Trophoblast cell (in vitro differentiated cells and primary cell): ENCODE data around the gene RBFOX2.

ENCODE experiments used
- DNase-seq, 2 donors: peaks; one replicate each; pipeline ENCODE4 v3.0.0-alpha.2; 2016
- H2AFZ ChIP-seq: 2 replicates; pipeline ENCODE4 v1.6.1; 2013; ENCODE audit warnings: low read length, moderate library complexity, mild to moderate bottlenecking; ENCODE audit not compliant: insufficient read depth, poor library complexity
- H2AK5ac ChIP-seq: 2 replicates; pipeline ENCODE4 v1.6.1; 2013; ENCODE audit warnings: mild to moderate bottlenecking, low read length
- H2BK120ac ChIP-seq: 2 replicates; pipeline ENCODE4 v1.6.1; 2013; ENCODE audit warnings: low read length, mild to moderate bottlenecking, moderate library complexity; ENCODE audit not compliant: insufficient read depth, poor library complexity
- H2BK12ac ChIP-seq: 2 replicates; pipeline ENCODE4 v1.6.1; 2013; ENCODE audit warnings: mild to moderate bottlenecking, low read length, moderate library complexity
- H2BK5ac ChIP-seq: 2 replicates; pipeline ENCODE4 v1.6.1; 2013; ENCODE audit warnings: low read length, low read depth, moderate library complexity, mild to moderate bottlenecking; ENCODE audit not compliant: poor library complexity
- H3K14ac ChIP-seq: 2 replicates; pipeline ENCODE4 v1.6.1; 2013; ENCODE audit warnings: mild to moderate bottlenecking, low read length
- H3K18ac ChIP-seq: 2 replicates; pipeline ENCODE4 v1.6.1; 2013; ENCODE audit warnings: mild to moderate bottlenecking, low read length
- H3K23ac ChIP-seq: 2 replicates; pipeline ENCODE4 v1.6.1; 2013; ENCODE audit warnings: low read length
- H3K27ac ChIP-seq: 2 replicates; pipeline ENCODE4 v1.5.1; 2013; ENCODE audit warnings: low read depth, mild to moderate bottlenecking, inconsistent platforms, low read length, moderate library complexity
- H3K27me3 ChIP-seq: 2 replicates; pipeline ENCODE4 v1.6.1; 2013; ENCODE audit warnings: inconsistent platforms, mild to moderate bottlenecking, low read length, moderate library complexity; ENCODE audit not compliant: insufficient read depth
- H3K36me3 ChIP-seq, 2 experiments: 1 replicate in 1 of 2; 2 replicates in 1 of 2; pipeline ENCODE4 v1.6.1; 2013; ENCODE audit warnings: low read length in 2 of 2, mild to moderate bottlenecking in 2 of 2, moderate library complexity in 1 of 2; ENCODE audit not compliant: insufficient read depth in 2 of 2, control insufficient read depth in 1 of 2
- H3K4ac ChIP-seq: 2 replicates; pipeline ENCODE4 v1.6.1; 2013; ENCODE audit warnings: low read depth, mild to moderate bottlenecking, low read length, moderate library complexity
- H3K4me1 ChIP-seq, 2 experiments: 1 replicate in 1 of 2; 2 replicates in 1 of 2; pipeline ENCODE4 v1.6.1; 2013; ENCODE audit warnings: low read length in 2 of 2, mild to moderate bottlenecking in 2 of 2, moderate library complexity in 1 of 2; ENCODE audit not compliant: insufficient read depth in 2 of 2, control insufficient read depth in 1 of 2
- H3K4me2 ChIP-seq: 2 replicates; pipeline ENCODE4 v1.6.1; 2013; ENCODE audit warnings: inconsistent platforms, mild to moderate bottlenecking, low read length, moderate library complexity
- H3K4me3 ChIP-seq: 2 replicates; pipeline ENCODE4 v1.5.1; 2013; ENCODE audit warnings: mild to moderate bottlenecking, low read depth, low read length, inconsistent platforms
- H3K79me1 ChIP-seq: one replicate; pipeline ENCODE4 v1.6.1; 2013; ENCODE audit warnings: low read length
- H3K79me2 ChIP-seq: 2 replicates; pipeline ENCODE4 v1.6.1; 2013; ENCODE audit warnings: low read length, mild to moderate bottlenecking; ENCODE audit not compliant: control insufficient read depth, insufficient read depth, poor library complexity
- H3K9ac ChIP-seq: 2 replicates; pipeline ENCODE4 v1.6.1; 2013; ENCODE audit warnings: mild to moderate bottlenecking, low read length
- H3K9me3 ChIP-seq: 2 replicates; pipeline ENCODE4 v1.6.1; 2013; ENCODE audit warnings: low read depth, mild to moderate bottlenecking, control low read depth, inconsistent platforms, low read length; ENCODE audit not compliant: insufficient read depth
- H4K12ac ChIP-seq: 2 replicates; pipeline ENCODE4 v1.6.1; 2013; ENCODE audit warnings: low read depth, mild to moderate bottlenecking, low read length, moderate library complexity
- H4K8ac ChIP-seq: 2 replicates; pipeline ENCODE4 v1.6.1; 2013; ENCODE audit warnings: low read depth, mild to moderate bottlenecking, low read length, moderate library complexity
- H4K91ac ChIP-seq: one replicate; pipeline ENCODE4 v1.6.1; 2013; ENCODE audit warnings: low read depth, mild to moderate bottlenecking, low read length, moderate library complexity
- WGBS: extraction: QIAGEN DNeasy Blood & Tissue Kit; methylation state at CpG from one replicate; pipeline ENCODE4 v1.1.7; 2013; ENCODE audit warnings: missing lambda C conversion rate; ENCODE audit not compliant: insufficient read length, insufficient coverage; ENCODE audit errors: extremely low coverage; 5-methylcytosine and 5-hydroxymethylcytosine counted together

RBFOX2 gene

DNA sequence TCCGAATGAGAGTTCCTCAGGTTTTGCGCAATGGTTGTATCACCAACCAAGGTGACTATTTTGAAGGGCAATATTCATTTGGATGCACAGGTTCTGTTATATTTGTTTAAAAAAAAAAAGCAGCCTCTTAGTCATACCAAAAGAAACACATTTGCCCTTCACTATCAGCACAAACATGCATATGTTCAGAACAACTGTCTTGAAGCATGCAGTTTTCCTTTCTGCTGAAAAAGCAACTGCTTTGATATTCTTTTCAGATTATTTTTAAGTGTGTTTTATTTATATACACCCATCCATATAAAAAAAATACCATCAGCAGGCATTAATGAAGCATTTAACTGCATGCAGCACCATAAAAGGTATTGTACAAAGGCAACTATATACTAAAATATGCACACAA, 67.8 kb downstream of the RBFOX2 start:
- H4K91ac ChIP-seq, result no peak overlapping the region
- no peak overlapping the region for H3K27ac ChIP-seq
- H3K23ac ChIP-seq, result no peak overlapping the region
- no peak overlapping the region for H3K18ac ChIP-seq
- H4K8ac ChIP-seq, result no peak overlapping the region
- H2AK5ac ChIP-seq, result no peak overlapping the region
- no peak overlapping the region for H3K14ac ChIP-seq
- H2BK5ac ChIP-seq, result no peak overlapping the region
- H2BK12ac ChIP-seq, result no peak overlapping the region
- H3K79me2 ChIP-seq, result no peaks in the 10 kb centered on the region
- H2AFZ ChIP-seq, result no peak overlapping the region
- H3K27me3 ChIP-seq, result no peaks in the 10 kb centered on the region
- H3K9ac ChIP-seq, result no peak overlapping the region
- H3K4ac ChIP-seq, result no peak overlapping the region
- H2BK120ac ChIP-seq, result no peak overlapping the region
- no CpG with 5 or more reads among the region's 2 CpGs for WGBS
- peaks cover 4 to 6% of the 10 kb centered on the region in 2 experiments for H3K4me1 ChIP-seq
- no peaks in the 10 kb centered on the region for H3K9me3 ChIP-seq
- no peak for DNase-seq
- no peaks in the 10 kb centered on the region for H3K79me1 ChIP-seq
- H3K36me3 ChIP-seq, result no peaks in the 10 kb centered on the region
- H3K4me2 ChIP-seq, result no peak overlapping the region
- H3K4me3 ChIP-seq, result no peak overlapping the region
- no peak overlapping the region for H4K12ac ChIP-seq

GRCh38 chr22:35959121-35959800, 69.4 kb downstream of the RBFOX2 start:
- no peak overlapping the region for H3K27ac ChIP-seq

DNA sequence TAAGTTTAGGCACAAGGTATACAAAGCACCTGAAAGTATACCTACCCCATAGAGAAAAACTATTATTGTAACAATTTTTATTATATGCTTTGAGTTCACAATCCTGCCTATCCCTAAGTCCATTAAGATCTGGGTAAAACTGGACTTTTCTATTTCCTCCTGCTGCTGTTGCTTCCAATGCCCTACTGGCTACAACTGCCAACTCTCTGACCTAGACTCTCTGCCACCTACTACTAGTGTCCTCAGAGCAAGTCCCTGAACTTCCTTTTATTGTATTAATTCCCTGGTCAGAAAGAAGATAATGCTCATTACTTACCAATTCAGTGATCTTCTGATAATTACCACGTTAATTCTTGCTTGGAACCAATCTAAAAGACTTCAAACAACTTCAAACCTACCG, 70.3 kb downstream of the RBFOX2 start:
- no peaks in the 10 kb centered on the region for H3K9me3 ChIP-seq
- WGBS, result no CpG with 5 or more reads among the region's 2 CpGs

More at GRCh38 chr22:35959121-35959800, 69.4 kb downstream of the RBFOX2 start:
- H2BK120ac ChIP-seq, result no peak overlapping the region
- no peak overlapping the region for H2AFZ ChIP-seq
- H4K8ac ChIP-seq, result no peak overlapping the region
- no peak overlapping the region for H3K4me3 ChIP-seq
- H3K4me2 ChIP-seq, result no peak overlapping the region
- peak in 1 of 2 donors; percentile 21 for DNase-seq
- H3K36me3 ChIP-seq, result no peaks in the 10 kb centered on the region
- H4K91ac ChIP-seq, result no peak overlapping the region
- no peaks in the 10 kb centered on the region for H3K9me3 ChIP-seq
- no peak overlapping the region for H2AK5ac ChIP-seq
- H3K4ac ChIP-seq, result no peak overlapping the region
- no peak overlapping the region for H3K14ac ChIP-seq
- no peak overlapping the region for H2BK12ac ChIP-seq
- H3K9ac ChIP-seq, result no peak overlapping the region
- H3K79me2 ChIP-seq, result no peaks in the 10 kb centered on the region
- no peaks in the 10 kb centered on the region for H3K27me3 ChIP-seq
- WGBS, result no CpG with 5 or more reads among the region's 5 CpGs
- no peak overlapping the region for H3K23ac ChIP-seq
- H3K79me1 ChIP-seq, result no peaks in the 10 kb centered on the region
- H2BK5ac ChIP-seq, result no peak overlapping the region
- no peak overlapping the region for H3K18ac ChIP-seq
- peaks cover 4 to 6% of the 10 kb centered on the region in 2 experiments for H3K4me1 ChIP-seq
- H4K12ac ChIP-seq, result no peak overlapping the region

GRCh38 chr22:35957589-35957988, 71.0 kb downstream of the RBFOX2 start:
- peaks cover 4 to 6% of the 10 kb centered on the region in 2 experiments for H3K4me1 ChIP-seq
- WGBS, result no CpG with 5 or more reads among the region's 1 CpG
- H3K4ac ChIP-seq, result no peak overlapping the region
- no peak overlapping the region for H3K9ac ChIP-seq
- no peak overlapping the region for H3K23ac ChIP-seq
- no peak overlapping the region for H2BK12ac ChIP-seq
- H2BK120ac ChIP-seq, result no peak overlapping the region
- no peaks in the 10 kb centered on the region for H3K36me3 ChIP-seq
- H4K8ac ChIP-seq, result no peak overlapping the region
- H2BK5ac ChIP-seq, result no peak overlapping the region
- no peaks in the 10 kb centered on the region for H3K79me1 ChIP-seq
- no peak overlapping the region for H3K18ac ChIP-seq
- H4K12ac ChIP-seq, result no peak overlapping the region
- H3K27ac ChIP-seq, result no peak overlapping the region
- no peaks in the 10 kb centered on the region for H3K9me3 ChIP-seq
- no peak overlapping the region for H3K14ac ChIP-seq
- no peak overlapping the region for H3K4me2 ChIP-seq
- no peak overlapping the region for H2AFZ ChIP-seq
- H4K91ac ChIP-seq, result no peak overlapping the region
- no peak overlapping the region for H2AK5ac ChIP-seq
- H3K79me2 ChIP-seq, result no peaks in the 10 kb centered on the region
- H3K4me3 ChIP-seq, result no peak overlapping the region
- DNase-seq, result no peak
- H3K27me3 ChIP-seq, result no peaks in the 10 kb centered on the region

More for the DNA sequence above, 70.3 kb downstream of the RBFOX2 start:
- Histone ChIP-seq H4K91ac (no peak overlapping the region), H3K79me1 (no peaks in the 10 kb centered on the region), H3K18ac (no peak overlapping the region), H2AK5ac (no peak overlapping the region), H2BK120ac (no peak overlapping the region), H3K4me2 (no peak overlapping the region), H3K23ac (no peak overlapping the region), H2BK5ac (no peak overlapping the region), H3K4me3 (no peak overlapping the region), H3K27ac (no peak overlapping the region), H4K12ac (no peak overlapping the region), H3K14ac (no peak overlapping the region), H2AFZ (no peak overlapping the region), H4K8ac (no peak overlapping the region), H3K27me3 (no peaks in the 10 kb centered on the region), H3K9ac (no peak overlapping the region), H3K4me1 (peaks cover 4 to 6% of the 10 kb centered on the region in 2 experiments), H2BK12ac (no peak overlapping the region), H3K4ac (no peak overlapping the region), H3K36me3 (no peaks in the 10 kb centered on the region), H3K79me2 (no peaks in the 10 kb centered on the region)
- DNase-seq, result no peak
